K562 (cell line): ENCODE measurements around the gene PLXDC2. TPM values are rescaled to one million over a fixed set of nuclear protein-coding genes. Genes with fewer than 3 reads are reported as not detected.

Experiments
- BRF2 ChIP-seq: IDR thresholded peaks from 3 replicates; pipeline ENCODE4 v1.6.1; 2011; ENCODE audit warnings: borderline replicate concordance, mild to moderate bottlenecking; ENCODE audit not compliant: insufficient read length, insufficient read depth
- CAMTA2 ChIP-seq: fragments of 250-450 bp; sonication (Bioruptor Pico); conservative IDR thresholded peaks from 2 replicates; pipeline ENCODE4 v1.5.1; 2022
- CBFB ChIP-seq: sonication (generic); formaldehyde crosslinking; IDR thresholded peaks from 2 replicates; pipeline ENCODE4 v1.4.0; 2020; ENCODE audit warnings: mild to moderate bottlenecking, missing genetic modification reagents
- POLR2AphosphoS2 ChIP-seq: IDR thresholded peaks from 2 replicates; pipeline ENCODE4 v1.6.1; 2012; ENCODE audit warnings: low read length, improper control_type of control experiment
- SMARCA4 ChIP-seq: fragments of 450-650 bp; IDR thresholded peaks from 2 replicates; pipeline ENCODE4 v1.6.1; 2016
- ZNF239 ChIP-seq: fragments of 250-450 bp; sonication (Bioruptor Pico); IDR thresholded peaks from 2 replicates; pipeline ENCODE4 v1.4.0; 2020; ENCODE audit warnings: mild to moderate bottlenecking
- ZNF407 ChIP-seq: fragments of 450-650 bp; IDR thresholded peaks from 2 replicates; pipeline ENCODE4 v1.6.1; 2016; ENCODE audit warnings: low read depth
- ZNF57 ChIP-seq: fragments of 450-650 bp; formaldehyde crosslinking; IDR thresholded peaks from 2 replicates; pipeline ENCODE4 v1.4.0; 2020; ENCODE audit warnings: mild to moderate bottlenecking, moderate library complexity
- ZNF609 ChIP-seq: sonication (generic); formaldehyde crosslinking; IDR thresholded peaks from 2 replicates; pipeline ENCODE4 v1.8.1; 2023; ENCODE audit warnings: missing genetic modification reagents, mild to moderate bottlenecking, borderline replicate concordance
- polyA plus RNA-seq, 8 experiments: library from polyadenylated mRNA; depleted of rRNA in 4 of 8; stranded (reverse) in 5 of 8; unstranded in 3 of 8; fragments of >200 nt; fragmentation: Nextera tagmentation in 2 of 8; fragmentation: Illumina TruSeq in 1 of 8; extraction: Ambion mirVana in 2 of 8; extraction: Trizol in 1 of 8; gene quantifications; 2 replicates each; pipeline versions ENCODE4 v1.2.1 to v1.2.3, GENCODE V29; 2011 to 2014; ENCODE audit warnings: inconsistent platforms in 1 of 8, missing spikeins in 1 of 8
- total RNA-seq, 7 experiments: library from RNA; depleted of rRNA in 6 of 7; stranded (reverse); fragments of >200 nt in 6 of 7; fragmentation: Illumina TruSeq in 2 of 7; extraction: Trizol in 2 of 7; gene quantifications; 2 replicates each; pipeline versions ENCODE4 v1.2.1 to v1.2.3, GENCODE V29; 2011 to 2021; ENCODE audit warnings: low replicate concordance in 1 of 7

PLXDC2 gene
- total and polyA plus RNA-seq, 9 of the 15 experiments (the other 6 are each of a cell fraction or from before 2014, with no cell fraction given) = 0.01 to 0.33 (median 0.10) TPM; not detected in 3

- no peak for TF ChIP-seq ZNF609 (CRISPR knock-in tag)
- TF ChIP-seq SMARCA4 = no peak
- TF ChIP-seq ZNF407 = no peak
- TF ChIP-seq ZNF239 = no peak
- TF ChIP-seq CBFB (CRISPR knock-in tag) = no peak
- TF ChIP-seq POLR2AphosphoS2 = no peak
- no peak for TF ChIP-seq BRF2
- no peak for TF ChIP-seq CAMTA2
- no peak for TF ChIP-seq ZNF57 (CRISPR knock-in tag)
Observed at GRCh38 chr10:19964625-19965024, 148.4 kb downstream of the PLXDC2 start (continued).
